IPS DF 4.7 (cell line): ENCODE data around the gene STYK1.
"Not testable (repeated sequence)": the region's sequence is repeated elsewhere in the genome, so short reads cannot be mapped to it uniquely, and the experiment has no call there.

ENCODE experiments used
- DNase-seq: peaks from one replicate; pipeline ENCODE4 v3.0.0-alpha.2; 2013; ENCODE audit warnings: low spot score; ENCODE audit errors: extremely low read depth

The STYK1 gene

GRCh38 chr12:10623131-10623530 lies 50.7 kb downstream of the STYK1 start:
- no peak for DNase-seq

DNA sequence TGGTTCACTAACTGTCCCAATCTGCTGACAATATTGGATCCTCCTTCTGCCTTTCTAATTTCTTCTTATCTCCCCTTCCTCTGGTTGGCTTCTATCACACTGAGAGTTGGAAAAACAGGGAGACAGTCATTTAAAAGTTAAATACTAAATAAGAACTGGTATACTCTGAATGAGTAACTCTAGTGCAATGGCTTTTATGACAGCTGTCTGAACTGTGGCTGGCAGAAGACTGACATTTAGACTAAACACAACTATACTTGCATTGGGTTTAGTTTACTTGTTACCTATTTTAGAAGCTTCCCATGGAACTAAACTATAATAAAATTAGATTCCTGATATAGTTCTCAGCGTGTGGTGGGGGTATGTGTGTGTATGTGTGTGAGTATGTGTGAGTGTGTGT lies 52.6 kb downstream of the STYK1 start:
- DNase-seq = no peak

GRCh38 chr12:10620078-10620779 lies 53.6 kb downstream of the STYK1 start:
- no peak for DNase-seq

DNA sequence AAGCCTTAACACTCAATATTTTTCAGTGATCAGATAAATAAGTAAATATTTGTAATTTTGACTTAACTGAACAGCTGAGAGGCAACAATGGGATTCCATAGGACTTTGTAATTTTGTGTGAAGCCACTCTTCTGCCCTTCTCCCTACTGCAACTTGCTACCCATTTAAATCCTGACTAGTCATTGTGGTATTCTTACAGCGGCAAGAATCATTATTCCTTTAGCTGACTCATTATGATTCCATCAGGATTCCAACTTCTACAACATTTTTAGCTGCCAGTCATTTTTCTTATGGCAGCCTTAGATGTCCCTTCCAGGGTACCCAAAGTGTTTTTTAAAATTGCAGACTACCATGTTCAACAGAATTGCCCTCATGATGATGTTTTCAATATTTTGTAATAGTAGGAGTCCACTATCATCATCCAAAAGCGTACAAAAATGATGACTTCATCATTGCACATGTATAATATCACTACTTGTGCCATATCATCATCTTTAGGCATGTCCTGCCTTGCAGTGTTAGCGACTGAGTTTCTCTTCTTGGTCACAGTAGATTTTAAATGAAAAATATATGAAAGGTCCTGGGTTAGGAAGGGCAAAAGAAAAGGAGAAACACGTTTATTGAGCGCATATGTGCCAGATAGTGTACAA lies 55.4 kb downstream of the STYK1 start:
- no peak for DNase-seq

- DNase-seq = no peak
Measured at GRCh38 chr12:10617863-10618262, 56.0 kb downstream of the STYK1 start.

DNA sequence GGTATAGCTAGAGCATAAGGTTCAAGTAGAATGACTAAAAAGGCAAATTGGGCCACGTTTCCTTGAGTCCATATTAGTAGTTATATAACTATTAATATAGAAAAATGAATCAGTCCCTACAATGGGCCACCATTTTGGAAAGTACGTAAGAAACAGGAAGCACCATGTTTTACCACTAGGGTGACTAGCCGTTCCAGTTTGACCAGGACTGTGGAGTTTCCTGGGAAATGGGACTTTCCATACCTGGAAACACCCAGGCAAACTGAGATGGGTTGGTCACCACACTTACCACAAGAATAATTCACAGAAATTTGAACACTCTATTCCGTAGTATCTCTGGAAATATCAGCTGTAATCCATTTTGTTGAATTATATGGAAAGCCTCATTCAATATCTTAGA lies 58.3 kb downstream of the STYK1 start:
- no peak for DNase-seq

GRCh38 chr12:10614056-10614370 lies 59.8 kb downstream of the STYK1 start:
- no peak for DNase-seq

GRCh38 chr12:10613349-10614055 lies 60.4 kb downstream of the STYK1 start, which contains the start of gene MAGOHB:
MAGOHB (minus strand) TSS chr12:10613609; CDS start chr12:10613532, 77 bp downstream.
- peak; percentile 81 for DNase-seq

DNA sequence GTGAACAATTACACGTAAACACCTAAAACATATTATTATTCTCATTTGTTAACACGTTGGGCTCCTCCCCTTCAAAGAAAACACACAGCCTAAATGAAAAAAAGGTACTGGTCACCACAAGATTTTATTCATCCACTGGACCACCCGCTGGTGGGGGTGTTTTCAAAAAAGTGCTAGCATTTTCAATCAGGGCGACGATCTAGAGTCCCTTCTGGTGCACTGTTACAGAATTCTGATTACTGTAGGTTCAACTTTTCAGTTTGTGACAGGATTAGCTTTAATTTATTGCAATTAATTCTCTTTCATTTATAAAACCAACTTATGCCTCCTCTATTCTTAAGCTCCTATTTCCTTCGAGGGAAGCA lies 60.9 kb downstream of the STYK1 start:
- DNase-seq = no peak

DNA sequence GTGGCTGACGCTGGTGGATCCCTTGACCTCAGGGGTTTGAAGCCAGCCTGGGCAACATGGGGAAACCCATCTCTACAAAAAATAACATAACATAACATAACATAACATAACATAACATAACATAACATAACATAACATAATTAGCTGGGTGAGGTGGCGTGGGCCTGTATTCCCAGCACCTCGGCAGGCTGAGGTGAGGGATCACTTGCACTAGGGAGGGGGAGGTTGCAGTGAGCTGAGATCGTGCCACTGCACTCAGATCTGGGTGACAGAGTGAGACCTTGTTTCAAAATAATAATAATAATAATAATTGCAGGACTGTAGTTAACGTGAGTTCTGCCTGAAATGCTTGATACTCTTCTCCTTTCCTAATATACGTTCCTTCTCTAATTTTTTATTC lies 61.7 kb downstream of the STYK1 start:
- DNase-seq = no peak

GRCh38 chr12:10611258-10611657 lies 62.6 kb downstream of the STYK1 start:
- DNase-seq = not testable (repeated sequence)

GRCh38 chr12:10610188-10610587 lies 63.7 kb downstream of the STYK1 start:
- DNase-seq = no peak

DNA sequence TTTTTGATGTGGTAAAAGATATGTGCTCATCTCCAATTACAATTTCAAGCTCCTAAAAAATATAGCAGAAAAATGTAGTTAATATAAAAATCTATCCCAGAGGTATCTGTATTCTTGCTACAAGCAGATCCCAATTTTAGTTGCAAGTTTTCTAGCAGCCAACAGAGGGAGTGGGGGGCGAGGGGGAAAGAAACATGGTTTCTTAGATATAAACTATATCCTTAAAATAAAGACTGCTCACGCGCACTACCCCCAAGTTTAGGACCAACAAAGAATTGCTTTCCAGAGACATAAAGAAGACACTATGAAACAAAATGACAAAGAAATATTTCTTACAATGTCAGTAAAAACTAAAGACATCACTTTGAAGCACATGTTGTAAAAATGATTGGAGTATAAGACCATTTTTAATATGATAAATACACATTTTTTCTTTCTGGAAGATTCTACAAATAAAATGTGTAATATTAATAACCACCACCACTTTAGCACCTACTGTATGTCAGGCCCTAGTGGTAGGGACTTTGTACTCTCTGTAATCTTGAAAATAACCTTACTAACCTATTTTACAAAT lies 65.9 kb downstream of the STYK1 start:
- DNase-seq = no peak

DNA sequence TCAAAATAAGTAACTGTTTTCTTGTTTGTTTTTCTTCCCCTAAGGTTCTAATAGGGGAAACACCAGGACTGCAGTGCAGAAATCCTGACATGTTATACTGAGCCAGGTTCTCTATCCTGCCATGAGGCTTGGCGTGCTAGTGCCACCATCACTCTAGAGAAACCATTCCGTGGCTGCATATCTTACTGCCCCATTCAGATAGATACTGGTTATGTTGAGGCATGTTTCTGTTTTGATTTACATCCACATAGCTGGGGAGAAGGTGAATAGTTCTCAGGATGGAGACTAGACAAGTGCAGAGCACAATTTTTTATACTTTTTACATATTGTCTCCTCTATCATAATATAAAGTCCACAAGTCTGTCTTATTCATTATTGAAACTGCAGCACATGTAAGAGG lies 72.0 kb downstream of the STYK1 start:
- no peak for DNase-seq

DNA sequence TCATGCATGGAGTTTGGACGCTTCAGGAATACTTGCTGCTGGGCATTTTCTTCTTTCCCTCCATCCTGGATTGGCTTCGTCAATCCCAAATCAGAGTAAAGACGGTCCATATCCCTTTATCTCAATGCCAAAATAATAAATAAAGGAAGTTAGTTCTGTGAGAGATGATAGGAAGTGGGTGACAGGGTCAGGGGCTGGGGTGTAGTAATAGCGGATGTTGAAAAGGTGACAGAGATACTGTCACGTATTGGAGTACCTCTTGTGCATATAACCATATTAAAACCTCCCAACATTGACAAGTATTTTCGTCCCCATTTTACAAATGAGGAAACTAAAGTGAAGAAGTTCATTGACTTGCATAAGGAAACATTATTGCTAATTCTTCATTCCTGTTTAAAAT lies 72.9 kb downstream of the STYK1 start:
- no peak for DNase-seq

- no peak for DNase-seq
Measured at GRCh38 chr12:10595881-10596280, 78.0 kb downstream of the STYK1 start.

DNA sequence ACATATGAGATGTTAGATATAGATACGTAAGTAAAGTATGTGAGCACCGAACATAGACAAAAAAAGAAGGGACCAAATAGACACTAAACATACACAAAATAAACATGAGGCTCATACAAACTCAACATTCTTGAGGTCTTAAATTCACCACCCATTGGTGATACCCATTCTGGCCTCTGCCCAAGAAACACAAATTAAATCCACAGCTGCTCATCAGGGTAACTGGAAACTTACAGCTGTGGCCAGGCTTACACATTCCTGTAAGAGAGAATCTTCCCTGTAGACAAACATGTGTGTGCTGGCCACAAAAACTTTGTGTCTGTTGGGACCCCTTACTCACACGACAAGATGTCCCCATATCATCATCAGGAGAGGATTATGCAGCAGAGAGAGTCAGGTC lies 82.9 kb downstream of the STYK1 start:
- DNase-seq = no peak

DNA sequence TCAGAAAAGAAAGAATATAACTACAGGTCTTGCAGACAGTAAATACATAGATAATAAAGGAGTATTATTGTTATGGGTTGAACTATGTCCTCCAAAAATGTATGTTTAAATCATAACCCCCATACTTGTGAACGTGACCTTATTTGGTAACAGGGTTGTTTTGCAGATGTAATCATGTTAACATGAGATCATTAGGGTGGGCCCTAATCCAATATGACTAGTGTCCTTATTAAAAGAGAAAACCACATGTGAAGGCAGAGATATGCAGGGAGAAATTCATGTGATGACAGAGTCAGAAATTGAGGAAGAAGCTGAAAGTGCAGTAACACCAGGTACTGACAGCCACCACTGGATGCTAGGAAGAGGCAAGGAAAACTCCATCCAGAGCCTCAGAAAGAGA lies 89.4 kb downstream of the STYK1 start:
- no peak for DNase-seq

- no peak for DNase-seq
Measured at GRCh38 chr12:10582704-10583103, 91.1 kb downstream of the STYK1 start.

GRCh38 chr12:10582133-10582532 lies 91.7 kb downstream of the STYK1 start:
- not testable (repeated sequence) for DNase-seq

- DNase-seq = no peak
Measured at GRCh38 chr12:10574307-10574706, 99.5 kb downstream of the STYK1 start.

DNA sequence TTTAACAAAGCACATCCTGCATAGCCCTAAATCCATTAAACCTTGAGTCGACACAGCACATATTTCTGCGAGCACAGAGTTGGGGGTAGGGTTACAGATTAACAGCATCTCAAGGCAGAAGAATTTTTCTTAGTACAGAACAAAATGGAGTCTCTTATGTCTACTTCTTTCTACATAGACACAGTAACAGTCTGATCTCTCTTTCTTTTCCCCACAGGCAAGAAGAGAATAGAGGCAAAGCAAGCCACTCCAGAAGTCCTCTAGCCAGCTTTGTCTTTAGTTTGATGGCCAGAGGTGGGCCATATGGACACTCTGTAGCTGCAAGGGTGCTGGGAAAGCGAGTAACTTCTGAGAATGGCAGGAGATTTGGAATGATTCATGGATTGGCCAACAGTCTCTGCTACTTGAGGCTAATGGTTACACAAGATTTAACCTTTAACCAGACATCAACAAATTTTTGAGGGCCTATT lies 101.8 kb downstream of the STYK1 start:
- DNase-seq = not testable (repeated sequence)
